Measurements from ENCODE around the gene SPC25.

- no peak for TF ChIP-seq POLR2A (IDR thresholded peaks at IDR 0.05)
- TF ChIP-seq CTCF (IDR thresholded peaks at IDR 0.05), result no peak
- no peak for TF ChIP-seq POLR2AphosphoS5 (IDR thresholded peaks at IDR 0.05)
Measured at GRCh38 chr2:168841445-168841844, 48.8 kb downstream of the SPC25 start.
